Measurements from ENCODE around the gene IGHMBP2. TPM values are rescaled to one million over a fixed set of nuclear protein-coding genes. Genes with fewer than 3 reads are reported as not detected.

IGHMBP2 gene
- total RNA-seq, 1 experiment from 2014 or later = 24.0 TPM

GRCh38 chr11:68923614-68924013 lies 19.9 kb downstream of the IGHMBP2 start:
- H3K27me3 Mint-ChIP-seq (ENCODE audit: low read depth) = no peaks in the 10 kb centered on the region; the same call in 1 of the 2 replicates
- Histone ChIP-seq H3K79me1 (ENCODE audit: insufficient read depth, low read depth, low read length, poor library complexity, severe bottlenecking) (no peaks in the 10 kb centered on the region), H2BK20ac (ENCODE audit: low read depth, low read length, poor library complexity, severe bottlenecking) (no peak overlapping the region), H4K20me1 (ENCODE audit: control insufficient read depth, insufficient read depth, insufficient read length) (no peaks in the 10 kb centered on the region), H3K27me3 (ENCODE audit: insufficient read depth, low read length) (no peaks in the 10 kb centered on the region), H2AK5ac (ENCODE audit: insufficient read length, low read length) (no peak overlapping the region), H2BK120ac (ENCODE audit: low read depth, low read length, poor library complexity, severe bottlenecking) (no peak overlapping the region), H3K18ac (ENCODE audit: insufficient read length, low read depth, low read length) (no peak overlapping the region), H3K23me2 (ENCODE audit: insufficient read length, low read depth, low read length, poor library complexity, severe bottlenecking) (no peaks in the 10 kb centered on the region), H3K79me2 (ENCODE audit: insufficient read depth, low read length) (no peaks in the 10 kb centered on the region; the same call in 1 of the 2 replicates), H4K91ac (ENCODE audit: insufficient read length, low read depth, low read length) (no peak overlapping the region), H3K4me2 (ENCODE audit: insufficient read depth, insufficient read length, low read length) (no peak overlapping the region), H3K9me3 (ENCODE audit: control insufficient read depth, low read depth, low read length) (peaks cover 5% of the 10 kb centered on the region), H3K4me1 (ENCODE audit: insufficient read depth, low read length) (no peaks in the 10 kb centered on the region), H3T11ph (ENCODE audit: low read length) (no peak overlapping the region), H3K23ac (ENCODE audit: insufficient read length, low read depth, low read length) (no peak overlapping the region), H3K27ac (ENCODE audit: insufficient read length, low read depth, low read length) (no peak overlapping the region), H3K4ac (ENCODE audit: low read depth, low read length) (no peak overlapping the region), H4K5ac (ENCODE audit: insufficient read length, low read depth, low read length) (no peak overlapping the region), H4K8ac (replicated peaks; ENCODE audit: insufficient read length, low read depth, low read length) (no peak overlapping the region), H2BK15ac (ENCODE audit: low read depth, low read length) (no peak overlapping the region), H3K9ac (ENCODE audit: extremely low read depth, insufficient read length, low read length) (no peak overlapping the region), H2BK12ac (ENCODE audit: insufficient read length, low read depth, low read length) (no peak overlapping the region), H3K56ac (ENCODE audit: insufficient read length, low read depth, low read length) (no peak overlapping the region), H2BK5ac (ENCODE audit: insufficient read length, low read length) (no peak overlapping the region), H3K14ac (ENCODE audit: insufficient read depth, low read length) (no peak overlapping the region), H2AFZ (ENCODE audit: low read length) (no peak overlapping the region)
- no peak overlapping the region for H3K27ac Mint-ChIP-seq
- no peaks in the 10 kb centered on the region for H3K4me1 Mint-ChIP-seq
- peaks cover 54 to 90% (median 86%) of the 10 kb centered on the region in 3 experiments for H3K36me3 Mint-ChIP-seq (ENCODE audit: insufficient read depth in 1 of 3, low read depth in 3 of 3)
- peaks cover 20% of the 10 kb centered on the region in 2 experiments for H3K9me3 Mint-ChIP-seq
- TF ChIP-seq, protein P1, sequence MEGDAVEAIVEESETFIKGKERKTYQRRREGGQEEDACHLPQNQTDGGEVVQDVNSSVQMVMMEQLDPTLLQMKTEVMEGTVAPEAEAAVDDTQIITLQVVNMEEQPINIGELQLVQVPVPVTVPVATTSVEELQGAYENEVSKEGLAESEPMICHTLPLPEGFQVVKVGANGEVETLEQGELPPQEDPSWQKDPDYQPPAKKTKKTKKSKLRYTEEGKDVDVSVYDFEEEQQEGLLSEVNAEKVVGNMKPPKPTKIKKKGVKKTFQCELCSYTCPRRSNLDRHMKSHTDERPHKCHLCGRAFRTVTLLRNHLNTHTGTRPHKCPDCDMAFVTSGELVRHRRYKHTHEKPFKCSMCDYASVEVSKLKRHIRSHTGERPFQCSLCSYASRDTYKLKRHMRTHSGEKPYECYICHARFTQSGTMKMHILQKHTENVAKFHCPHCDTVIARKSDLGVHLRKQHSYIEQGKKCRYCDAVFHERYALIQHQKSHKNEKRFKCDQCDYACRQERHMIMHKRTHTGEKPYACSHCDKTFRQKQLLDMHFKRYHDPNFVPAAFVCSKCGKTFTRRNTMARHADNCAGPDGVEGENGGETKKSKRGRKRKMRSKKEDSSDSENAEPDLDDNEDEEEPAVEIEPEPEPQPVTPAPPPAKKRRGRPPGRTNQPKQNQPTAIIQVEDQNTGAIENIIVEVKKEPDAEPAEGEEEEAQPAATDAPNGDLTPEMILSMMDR (conservative IDR thresholded peaks at IDR 0.05) = no peak
- WGBS (ENCODE audit: extremely low coverage, insufficient read length, low lambda C conversion rate) = no CpG with 5 or more reads among the region's 3 CpGs
- DNase-seq = no peak
- H3K4me3 Mint-ChIP-seq = no peak overlapping the region
